Activated CD4-positive, alpha-beta T cell treated with anti-CD3 and anti-CD28 coated beads for 36 hours (primary cell): Measurements from ENCODE around the gene ZNF324B. TPM values are rescaled to one million over a fixed set of nuclear protein-coding genes. Genes with fewer than 3 reads are reported as not detected.

Source experiments
- total RNA-seq, 2 experiments: library from RNA; stranded (reverse); gene quantifications; one replicate each; pipeline ENCODE4 v1.2.3, GENCODE V29; 2021

ZNF324B gene
- total RNA-seq, 2 experiments from 2014 or later = 5.8 to 7.5 TPM

Other genes with a start within 250 kb of the ZNF324B start
- 10 to 100 TPM; 32.2 to 38.5 TPM for gene ZNF544, start 222.7 kb upstream of the ZNF324B start, total RNA-seq
- 1 to 10 TPM; 4.4 to 4.5 TPM for gene ZNF8, start 172.7 kb upstream of the ZNF324B start, total RNA-seq
- 10 to 100 TPM; 38.6 to 53.6 TPM for gene ERVK3-1, start 146.2 kb upstream of the ZNF324B start, total RNA-seq
- 1 to 10 TPM; 3.1 to 3.8 TPM for gene ZSCAN22, start 124.6 kb upstream of the ZNF324B start, total RNA-seq
- 1 to 10 TPM; 2.9 to 4.7 TPM for gene A1BG, start 98.1 kb upstream of the ZNF324B start, total RNA-seq
- 1 to 10 TPM; 1.1 to 1.5 TPM for gene ZNF497, start 88.9 kb upstream of the ZNF324B start, total RNA-seq
- gene ZNF837, start 70.6 kb upstream of the ZNF324B start, total RNA-seq = 1 to 10 TPM; 2.0 to 2.5 TPM
- gene RPS5, start 64.4 kb upstream of the ZNF324B start, total RNA-seq = 1,000 to 10,000 TPM; 1,234 to 1,535 TPM
- under 1 TPM; 0.25 to 0.56 TPM for gene RNF225, start 56.0 kb upstream of the ZNF324B start, total RNA-seq
- 10 to 100 TPM in 1 of 2 experiments, 1 to 10 TPM in 1; 9.9 to 11.2 TPM for gene ZNF584, start 43.0 kb upstream of the ZNF324B start, total RNA-seq
- 1 to 10 TPM; 3.3 to 4.4 TPM for gene ZNF132, start 11.5 kb upstream of the ZNF324B start, total RNA-seq
- gene ZNF324, start 15.5 kb downstream of the ZNF324B start, total RNA-seq = 1 to 10 TPM; 4.7 to 7.5 TPM
- gene ZNF446, start 24.7 kb downstream of the ZNF324B start, total RNA-seq = 1 to 10 TPM; 4.2 to 4.7 TPM
- gene SLC27A5, start 60.4 kb downstream of the ZNF324B start, total RNA-seq = 10 to 100 TPM in 1 of 2 experiments, 1 to 10 TPM in 1; 8.9 to 19.5 TPM
- gene ZBTB45, start 68.2 kb downstream of the ZNF324B start, total RNA-seq = 10 to 100 TPM; 10.1 to 11.1 TPM
- 100 to 1,000 TPM; 481 to 758 TPM for gene TRIM28, start 92.4 kb downstream of the ZNF324B start, total RNA-seq
- gene CHMP2A, start 103.5 kb downstream of the ZNF324B start, total RNA-seq = 100 to 1,000 TPM; 101 to 107 TPM
- 100 to 1,000 TPM; 115 to 138 TPM for gene UBE2M, start 107.0 kb downstream of the ZNF324B start, total RNA-seq
- 10 to 100 TPM; 14.3 to 15.0 TPM for gene MZF1, start 121.7 kb downstream of the ZNF324B start, total RNA-seq